GM18502 (cell line): ENCODE data around the gene LSS.

ENCODE experiments used
- ATAC-seq: cut with Tn5 transposase; IDR thresholded peaks from one replicate; pipeline ENCODE4 v1.9.1; 2021; ENCODE audit warnings: mild to moderate bottlenecking; ENCODE audit not compliant: unreplicated experiment, poor library complexity

The LSS gene

GRCh38 chr21:46220847-46221246 lies 7.7 kb downstream of the LSS start:
- no peak for ATAC-seq

GRCh38 chr21:46220275-46220810 lies 8.2 kb downstream of the LSS start:
- ATAC-seq = no peak

GRCh38 chr21:46219591-46220239 lies 8.9 kb downstream of the LSS start:
- ATAC-seq = no peak

- no peak for ATAC-seq
Measured at GRCh38 chr21:46218906-46219590, 9.5 kb downstream of the LSS start.

- no peak for ATAC-seq
Measured at GRCh38 chr21:46217511-46218196, 10.9 kb downstream of the LSS start.

- ATAC-seq = no peak
Measured at GRCh38 chr21:46216132-46216747, 12.3 kb downstream of the LSS start.

- no peak for ATAC-seq
Measured at GRCh38 chr21:46215436-46216131, 13.0 kb downstream of the LSS start.

GRCh38 chr21:46214478-46215340 lies 13.9 kb downstream of the LSS start:
- ATAC-seq = no peak

GRCh38 chr21:46213620-46214286 lies 14.8 kb downstream of the LSS start:
- ATAC-seq = no peak

GRCh38 chr21:46212721-46213484 lies 15.7 kb downstream of the LSS start:
- ATAC-seq = no peak

- ATAC-seq = no peak
Measured at GRCh38 chr21:46211786-46212720, 16.5 kb downstream of the LSS start.

- ATAC-seq = no peak
Measured at GRCh38 chr21:46211376-46211775, 17.2 kb downstream of the LSS start.

- no peak for ATAC-seq
Measured at GRCh38 chr21:46210378-46211136, 18.0 kb downstream of the LSS start.

GRCh38 chr21:46208761-46209721 lies 19.5 kb downstream of the LSS start:
- no peak for ATAC-seq

GRCh38 chr21:46207920-46208591 lies 20.5 kb downstream of the LSS start:
- ATAC-seq = no peak
